Esophagus squamous epithelium (tissue), 4 donors: ENCODE results near the gene LRRC57.

Source experiments
- CTCF ChIP-seq, 6 experiments: fragments of 450-650 bp in 4 of 6; fragments of 200-600 bp in 2 of 6; sonication (generic) in 2 of 6; IDR thresholded peaks; one replicate each; pipeline ENCODE4 v1.5.1; 2016 to 2019; ENCODE audit warnings: antibody characterized with exemption in 6 of 6, mild to moderate bottlenecking in 4 of 6, moderate library complexity in 4 of 6
- POLR2A ChIP-seq, 4 donors: fragments of 450-650 bp; IDR thresholded peaks; one replicate each; pipeline ENCODE4 v1.6.1; 2017; ENCODE audit warnings: antibody characterized with exemption in 4 of 4, mild to moderate bottlenecking in 4 of 4, moderate library complexity in 3 of 4

- no peak for TF ChIP-seq POLR2A (IDR thresholded peaks at IDR 0.05)
- TF ChIP-seq CTCF (IDR thresholded peaks at IDR 0.05): no peak
Measured at GRCh38 chr15:42533246-42533645, 15.3 kb downstream of the LRRC57 start.
